Caco-2 (cell line): ENCODE measurements around the gene KRT85. TPM values are rescaled to one million over a fixed set of nuclear protein-coding genes. Genes with fewer than 3 reads are reported as not detected.

Experiments used
- BruUV-seq: library from RNA; stranded (reverse); fragments of 400-500 nt; replicated peaks from 2 replicates; lab custom pipeline; 2021; lab: Mats Ljungman, UMichigan
- CTCF ChIA-PET: fragments of 300-600 bp; sonication (Branson Sonifier 250); formaldehyde crosslinking; loops from one replicate; lab custom pipeline; 2022; ENCODE audit warnings: antibody characterized with exemption; lab: Charles Lee
- POLR2A ChIA-PET: fragments of 300-600 bp; sonication (Branson Sonifier 250); formaldehyde crosslinking; loops from one replicate; lab custom pipeline; 2022; ENCODE audit warnings: antibody characterized with exemption; lab: Charles Lee
- DNase-seq, 2 experiments: peaks; one replicate each; pipeline versions ENCODE4 v3.0.0 to v3.0.0-alpha.2; 2020 to 2022
- H3K27me3 ChIP-seq: replicated peaks from 2 replicates; pipeline ENCODE4 v1.6.0; 2011; ENCODE audit warnings: low read length; ENCODE audit not compliant: control insufficient read depth, insufficient read depth
- H3K36me3 ChIP-seq: 2 replicates; pipeline ENCODE4 v1.5.1; 2011; ENCODE audit warnings: low read length; ENCODE audit not compliant: control insufficient read depth, insufficient read depth
- H3K4me1 ChIP-seq: fragments of 250-450 bp; sonication (Bioruptor Pico); 2 replicates; pipeline ENCODE4 v1.5.1; 2020; ENCODE audit warnings: mild to moderate bottlenecking
- H3K4me3 ChIP-seq: 2 replicates; pipeline ENCODE4 v1.5.1; 2011; ENCODE audit warnings: low read depth, mild to moderate bottlenecking, control low read depth, low read length
- H3K9me3 ChIP-seq: fragments of 250-450 bp; sonication (Bioruptor Pico); 2 replicates; pipeline ENCODE4 v1.5.1; 2020; ENCODE audit warnings: mild to moderate bottlenecking, moderate library complexity
- H3K27ac Mint-ChIP-seq: one replicate; pipeline ENCODE4 v1.8.0; 2022; ENCODE audit warnings: mixed read lengths; ENCODE audit not compliant: unreplicated experiment
- H3K27me3 Mint-ChIP-seq: one replicate; pipeline ENCODE4 v1.8.0; 2022; ENCODE audit warnings: mixed read lengths; ENCODE audit not compliant: insufficient read depth, unreplicated experiment
- H3K36me3 Mint-ChIP-seq: one replicate; pipeline ENCODE4 v1.8.0; 2022; ENCODE audit warnings: mild to moderate bottlenecking, mixed read lengths; ENCODE audit not compliant: insufficient read depth, unreplicated experiment
- H3K4me1 Mint-ChIP-seq: one replicate; pipeline ENCODE4 v1.8.0; 2022; ENCODE audit warnings: low read depth, mixed read lengths; ENCODE audit not compliant: unreplicated experiment
- H3K4me3 Mint-ChIP-seq: one replicate; pipeline ENCODE4 v1.8.0; 2022; ENCODE audit warnings: mild to moderate bottlenecking, moderate library complexity, mixed read lengths; ENCODE audit not compliant: unreplicated experiment
- H3K9me3 Mint-ChIP-seq: one replicate; pipeline ENCODE4 v1.8.0; 2022; ENCODE audit warnings: mixed read lengths; ENCODE audit not compliant: unreplicated experiment
- CTCF ChIP-seq, 2 experiments: fragments of 200-600 bp in 1 of 2; IDR thresholded peaks; 1 replicate in 1 of 2; 2 replicates in 1 of 2; pipeline versions ENCODE4 v1.5.1 to v1.8.0; 2011 to 2022; ENCODE audit warnings: antibody characterized with exemption in 1 of 2, control low read depth in 1 of 2, inconsistent platforms in 1 of 2, low read depth in 1 of 2, low read length in 1 of 2, mild to moderate bottlenecking in 1 of 2, moderate library complexity in 1 of 2; ENCODE audit not compliant: insufficient read depth in 1 of 2, severe bottlenecking in 1 of 2, unreplicated experiment in 1 of 2
- intact Hi-C: fragments of 100-400 bp; cut with micrococcal nuclease; formaldehyde crosslinking; loops from one replicate; pipeline ENCODE4 v1.10.0; 2022; ENCODE audit not compliant: unreplicated experiment
- total RNA-seq: library from RNA; stranded (reverse); gene quantifications from 2 replicates; pipeline ENCODE4 v1.2.3, GENCODE V29; 2022

Gene KRT85
- total RNA-seq, 1 experiment from 2014 or later, result not detected

- H3K36me3 Mint-ChIP-seq, result no peaks in the 10 kb centered on the region
- no peaks in the 10 kb centered on the region for H3K27me3 Mint-ChIP-seq
- no peak overlapping the region for H3K27ac Mint-ChIP-seq
- POLR2A ChIA-PET, result no interaction called here
- intact Hi-C loops, result loop anchor here (5.0 to 10.0 kb wide), 4 partner anchors 47 to 590 kb away; no protein-coding TSS in a partner anchor
- DNase-seq, result no peak
- H3K4me1 Mint-ChIP-seq, result no peaks in the 10 kb centered on the region
- Histone ChIP-seq H3K4me1 (no peaks in the 10 kb centered on the region), H3K36me3 (no peaks in the 10 kb centered on the region), H3K27me3 (no peaks in the 10 kb centered on the region), H3K4me3 (no peak overlapping the region), H3K9me3 (no peaks in the 10 kb centered on the region)
- CTCF ChIA-PET, result interaction anchor here (1.5 kb wide), 1 partner anchor 33 kb away, joined by 5 read pairs; no protein-coding TSS in a partner anchor
- H3K9me3 Mint-ChIP-seq, result no peaks in the 10 kb centered on the region
- no TSS peak for BruUV-seq
- TF ChIP-seq CTCF (IDR thresholded peaks at IDR 0.05; ENCODE audit: insufficient read depth in 1 of 2, low read depth in 1 of 2, low read length in 1 of 2, severe bottlenecking in 1 of 2, unreplicated experiment in 1 of 2), result no peak
- no peak overlapping the region for H3K4me3 Mint-ChIP-seq
Measured at GRCh38 chr12:52394836-52395405, 27.6 kb upstream of the KRT85 start.

- H3K4me1 Mint-ChIP-seq, result no peaks in the 10 kb centered on the region
- Histone ChIP-seq H3K9me3 (no peaks in the 10 kb centered on the region), H3K27me3 (no peaks in the 10 kb centered on the region; the same call in 1 of the 2 replicates), H3K4me3 (no peak overlapping the region), H3K36me3 (no peaks in the 10 kb centered on the region), H3K4me1 (no peaks in the 10 kb centered on the region)
- intact Hi-C loops, result loop anchor here (5.0 to 10.0 kb wide), 2 partner anchors 50 to 592 kb away; no protein-coding TSS in a partner anchor
- peaks cover 2% of the 10 kb centered on the region for H3K27me3 Mint-ChIP-seq
- H3K9me3 Mint-ChIP-seq, result no peaks in the 10 kb centered on the region
- ChIA-PET CTCF (no interaction called here), POLR2A (no interaction called here)
- H3K4me3 Mint-ChIP-seq, result no peak overlapping the region
- TF ChIP-seq CTCF (IDR thresholded peaks at IDR 0.05; ENCODE audit: insufficient read depth in 1 of 2, low read depth in 1 of 2, low read length in 1 of 2, severe bottlenecking in 1 of 2, unreplicated experiment in 1 of 2), result no peak
- no peak overlapping the region for H3K27ac Mint-ChIP-seq
- no TSS peak for BruUV-seq
- DNase-seq, result no peak
- H3K36me3 Mint-ChIP-seq, result no peaks in the 10 kb centered on the region
Measured at GRCh38 chr12:52392465-52393007, 25.3 kb upstream of the KRT85 start.

- H3K4me1 ChIP-seq, result no peaks in the 10 kb centered on the region
- no peak for TF ChIP-seq CTCF (IDR thresholded peaks at IDR 0.05; ENCODE audit: insufficient read depth in 1 of 2, low read depth in 1 of 2, low read length in 1 of 2, severe bottlenecking in 1 of 2, unreplicated experiment in 1 of 2)
Measured at GRCh38 chr12:52391618-52392002, 24.3 kb upstream of the KRT85 start.

More at GRCh38 chr12:52391618-52392002, 24.3 kb upstream of the KRT85 start:
- Mint-ChIP-seq H3K36me3 (no peaks in the 10 kb centered on the region), H3K9me3 (no peaks in the 10 kb centered on the region), H3K4me1 (no peaks in the 10 kb centered on the region), H3K27me3 (peaks cover 2% of the 10 kb centered on the region), H3K27ac (no peak overlapping the region), H3K4me3 (no peak overlapping the region)
- H3K36me3 ChIP-seq, result no peaks in the 10 kb centered on the region
- intact Hi-C loops, result loop anchor here (5.0 to 10.0 kb wide), 2 partner anchors 51 to 593 kb away; no protein-coding TSS in a partner anchor
- no peaks in the 10 kb centered on the region; the same call in 1 of the 2 replicates for H3K27me3 ChIP-seq
- no peak overlapping the region for H3K4me3 ChIP-seq
- ChIA-PET POLR2A (no interaction called here), CTCF (interaction anchor here (1.0 kb wide), 1 partner anchor 49 kb away, joined by 3 read pairs; no protein-coding TSS in a partner anchor)
- no peaks in the 10 kb centered on the region for H3K9me3 ChIP-seq
- DNase-seq, result no peak
- BruUV-seq, result no TSS peak
